AG09309 (cell line): Measurements from ENCODE around the gene EFNA5.

Source experiments
- DNase-seq: peaks from one replicate; pipeline ENCODE4 v3.0.0-alpha.2; 2010; ENCODE audit warnings: low read depth
- H3K4me3 ChIP-seq: 2 replicates; pipeline ENCODE4 v1.5.1; 2011; ENCODE audit warnings: mild to moderate bottlenecking, low read depth, low read length, moderate library complexity; ENCODE audit not compliant: control insufficient read depth
- TF ChIP-seq, protein P1 (sequence below): IDR thresholded peaks from 2 replicates; pipeline ENCODE4 v1.5.1; 2011; ENCODE audit warnings: mild to moderate bottlenecking, low read depth, low read length, inconsistent platforms; ENCODE audit not compliant: insufficient read depth, control insufficient read depth; ENCODE audit errors: missing control alignments

EFNA5 gene

DNA sequence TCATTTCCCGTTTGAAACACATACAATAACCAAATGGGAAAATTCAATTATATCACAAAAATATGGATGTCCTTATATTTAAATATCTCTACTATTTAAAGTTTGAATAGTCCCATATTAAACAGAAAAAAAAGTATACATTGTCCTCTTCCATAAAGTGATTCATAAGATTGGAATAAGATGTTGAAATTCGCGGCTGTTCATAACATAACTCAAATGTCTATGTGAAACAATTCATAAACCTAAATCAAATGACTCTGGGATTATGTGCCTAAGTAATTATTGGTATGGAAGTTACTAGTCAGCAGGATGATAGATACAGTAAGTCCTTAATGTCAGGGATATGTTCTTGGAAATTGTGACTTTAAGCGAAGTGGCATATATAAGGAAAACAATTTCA is 3.9 kb upstream of the EFNA5 start:
- no peak for DNase-seq
- TF ChIP-seq, protein P1, sequence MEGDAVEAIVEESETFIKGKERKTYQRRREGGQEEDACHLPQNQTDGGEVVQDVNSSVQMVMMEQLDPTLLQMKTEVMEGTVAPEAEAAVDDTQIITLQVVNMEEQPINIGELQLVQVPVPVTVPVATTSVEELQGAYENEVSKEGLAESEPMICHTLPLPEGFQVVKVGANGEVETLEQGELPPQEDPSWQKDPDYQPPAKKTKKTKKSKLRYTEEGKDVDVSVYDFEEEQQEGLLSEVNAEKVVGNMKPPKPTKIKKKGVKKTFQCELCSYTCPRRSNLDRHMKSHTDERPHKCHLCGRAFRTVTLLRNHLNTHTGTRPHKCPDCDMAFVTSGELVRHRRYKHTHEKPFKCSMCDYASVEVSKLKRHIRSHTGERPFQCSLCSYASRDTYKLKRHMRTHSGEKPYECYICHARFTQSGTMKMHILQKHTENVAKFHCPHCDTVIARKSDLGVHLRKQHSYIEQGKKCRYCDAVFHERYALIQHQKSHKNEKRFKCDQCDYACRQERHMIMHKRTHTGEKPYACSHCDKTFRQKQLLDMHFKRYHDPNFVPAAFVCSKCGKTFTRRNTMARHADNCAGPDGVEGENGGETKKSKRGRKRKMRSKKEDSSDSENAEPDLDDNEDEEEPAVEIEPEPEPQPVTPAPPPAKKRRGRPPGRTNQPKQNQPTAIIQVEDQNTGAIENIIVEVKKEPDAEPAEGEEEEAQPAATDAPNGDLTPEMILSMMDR, result no peak

DNA sequence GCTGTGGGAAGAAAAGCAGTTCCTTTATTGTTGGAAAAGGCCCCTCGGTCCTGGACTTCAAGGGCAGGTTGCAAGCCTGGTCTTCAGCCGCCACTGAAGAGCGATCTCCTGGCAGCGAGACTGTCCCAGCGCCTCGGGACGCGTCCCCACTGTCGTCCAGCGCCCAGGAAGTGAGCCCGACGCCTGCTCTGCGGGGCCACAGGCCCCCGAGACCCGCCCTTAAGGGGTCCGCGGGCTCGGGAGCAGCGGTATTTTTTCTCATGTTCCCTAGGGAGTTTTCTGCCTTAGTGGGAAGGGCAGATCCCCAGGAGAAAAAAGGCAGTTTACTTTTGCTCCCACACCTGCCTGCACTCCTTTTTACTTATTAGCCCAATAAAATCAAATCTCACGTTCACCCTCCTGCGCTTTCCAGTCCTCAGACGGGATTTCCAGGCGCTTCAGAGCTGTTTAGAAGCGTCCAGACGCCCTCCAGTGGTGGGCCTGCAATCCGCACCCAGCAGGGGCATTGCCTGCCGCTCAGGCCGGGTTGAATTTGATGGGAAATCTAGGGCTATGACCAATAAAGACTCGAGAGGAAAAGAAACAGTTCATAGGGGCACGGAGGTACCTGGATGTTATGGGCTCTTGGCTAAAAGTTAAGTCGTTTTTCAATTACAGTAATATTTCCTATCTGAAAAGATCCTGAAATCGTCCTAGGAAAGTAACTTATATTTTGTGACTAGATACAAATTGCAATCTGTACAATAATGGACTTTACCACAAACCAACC is 2.8 kb upstream of the EFNA5 start:
- TF ChIP-seq, protein P1, result peak; percentile 99
- peak overlapping the region; percentile 84 for H3K4me3 ChIP-seq
- peak; percentile 63 for DNase-seq

More for the DNA sequence above, 3.9 kb upstream of the EFNA5 start:
- no peak overlapping the region for H3K4me3 ChIP-seq

DNA sequence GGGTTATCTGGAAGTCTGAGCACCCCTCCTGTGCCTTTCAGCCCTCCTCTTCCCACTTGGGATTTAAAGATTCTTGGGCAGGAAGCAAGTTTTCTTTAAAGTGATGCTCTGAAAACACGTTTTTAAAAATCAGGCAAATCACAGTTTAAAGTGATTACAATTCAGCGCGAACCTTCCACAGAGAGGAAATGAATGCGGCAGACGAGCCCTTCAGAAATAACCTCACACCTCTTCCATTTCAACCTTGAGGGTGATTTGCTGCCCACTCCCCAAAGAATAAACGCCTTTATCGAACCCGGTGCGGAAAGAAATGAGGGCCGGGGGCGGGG is 2.3 kb upstream of the EFNA5 start:
- TF ChIP-seq, protein P1, result no peak
- H3K4me3 ChIP-seq, result peak overlapping the region; percentile 84
- DNase-seq, result no peak

DNA sequence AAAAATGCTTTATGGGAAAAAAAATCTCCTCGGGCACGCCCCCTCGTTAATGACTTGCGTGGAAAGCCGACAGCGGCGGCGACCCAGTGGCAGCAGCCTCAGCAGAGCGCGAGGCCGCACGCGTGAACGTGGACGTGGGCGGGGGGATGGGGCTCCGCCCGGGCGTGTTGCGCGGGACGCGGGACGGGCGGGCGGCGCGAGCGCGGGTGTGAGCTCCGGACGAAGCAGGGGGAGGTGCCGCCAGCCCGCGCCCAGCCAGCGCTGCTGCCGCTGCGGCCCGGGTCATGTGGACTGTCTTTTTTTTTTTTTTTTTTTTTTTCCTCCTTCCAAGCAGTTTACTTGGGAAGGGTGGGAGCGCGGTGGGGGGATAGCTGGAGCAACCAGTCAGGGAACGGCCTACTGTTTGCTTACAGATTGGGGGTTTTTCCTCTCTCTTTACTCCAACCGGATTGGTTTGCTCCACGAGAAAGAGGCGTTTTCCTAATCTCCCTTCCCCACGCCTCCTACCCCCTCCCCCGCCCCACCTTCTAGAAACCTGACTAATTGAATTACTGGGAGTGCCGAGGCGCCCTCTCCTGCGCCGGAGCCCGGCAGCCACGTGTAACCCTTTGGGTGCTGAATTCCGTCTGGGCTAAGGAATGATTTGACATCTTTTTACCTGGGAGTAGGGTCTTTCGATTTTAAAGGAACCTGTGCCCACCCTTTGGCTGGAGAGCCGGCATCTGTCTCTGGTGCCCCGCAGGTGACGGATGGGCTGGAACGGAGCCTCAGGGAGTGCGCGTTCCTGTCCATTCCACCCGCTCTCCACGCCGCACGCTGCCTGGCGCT is 1.7 kb upstream of the EFNA5 start:
- peak overlapping the region; percentile 84 for H3K4me3 ChIP-seq
- DNase-seq, result peak; percentile 88
- TF ChIP-seq, protein P1, result no peak

DNA sequence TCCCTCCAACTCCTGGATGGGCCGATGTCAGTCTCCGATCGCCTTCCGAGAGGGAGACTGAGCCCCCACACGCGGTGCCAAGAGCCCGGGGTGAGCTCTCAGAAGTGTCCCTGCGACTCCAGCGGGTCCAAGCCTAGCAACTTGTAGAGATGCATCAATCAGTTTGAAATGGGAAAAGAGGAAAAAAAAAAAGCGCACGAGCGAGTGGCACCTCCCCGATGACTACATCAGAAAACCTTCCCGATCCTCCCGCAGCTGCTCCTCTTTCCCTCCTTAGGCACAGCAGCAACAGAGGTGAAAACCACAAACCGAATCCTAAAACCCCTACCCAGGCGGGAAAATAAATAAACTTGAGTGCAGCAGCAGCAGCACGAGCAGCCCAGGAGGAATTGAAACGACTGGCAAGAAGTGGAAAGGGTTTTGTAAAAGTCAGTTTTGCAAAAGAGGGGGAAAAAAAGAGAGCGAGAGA is 1.0 kb upstream of the EFNA5 start:
- no peak for DNase-seq
- peak overlapping the region; percentile 84 for H3K4me3 ChIP-seq
- TF ChIP-seq, protein P1, result no peak

DNA sequence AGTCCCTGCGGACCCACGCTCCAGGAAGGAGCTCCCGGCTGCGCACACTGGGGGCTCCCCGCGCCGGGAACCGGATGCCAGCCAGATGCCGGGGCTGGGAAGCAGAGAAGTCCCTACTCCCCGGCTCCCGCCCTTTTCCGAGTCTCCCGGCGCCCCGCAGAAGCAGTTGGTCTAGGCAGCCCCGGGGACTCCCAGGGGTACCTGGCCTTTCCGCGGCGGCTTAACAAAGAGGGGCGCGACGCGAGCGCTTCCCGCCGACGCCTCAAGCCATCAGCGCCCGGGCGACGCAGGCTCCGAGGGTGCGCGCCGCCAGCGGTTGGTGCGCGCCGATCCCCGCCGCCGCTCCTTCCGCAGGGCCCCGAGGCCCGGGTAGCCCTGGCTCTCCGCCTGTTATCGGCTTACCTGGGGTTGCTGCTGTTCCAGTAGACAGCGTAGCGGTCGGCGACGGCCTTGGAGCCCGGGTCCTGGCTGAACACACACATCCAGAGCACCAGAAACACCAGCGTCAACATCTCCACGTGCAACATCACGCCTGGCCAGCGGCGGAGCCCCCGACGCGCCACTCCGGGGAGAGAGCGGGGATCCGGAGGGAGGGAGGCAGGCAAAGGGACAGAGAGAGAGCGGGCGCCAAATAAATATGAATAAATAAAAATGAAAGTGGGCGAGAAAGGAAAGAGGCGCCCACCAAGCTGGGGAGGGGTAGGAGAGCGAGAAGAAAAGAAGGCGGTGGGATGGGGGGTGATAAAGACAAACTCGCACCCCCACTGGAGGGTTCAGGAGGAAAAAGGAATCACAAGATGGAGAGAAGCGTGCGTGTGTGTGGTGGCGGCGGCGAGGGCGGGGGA is 428 bp downstream of the EFNA5 start:
- H3K4me3 ChIP-seq, result peak overlapping the region; percentile 84
- TF ChIP-seq, protein P1, result no peak
- DNase-seq, result no peak
